ENCODE data around the gene FAM114A2. TPM values are rescaled to one million over a fixed set of nuclear protein-coding genes. Genes with fewer than 3 reads are reported as not detected.

The FAM114A2 gene
- total and polyA plus RNA-seq, 4 donors, result 5.4 to 18.3 (median 11.6) TPM

- Histone ChIP-seq H3K4me1 (ENCODE audit: control insufficient read depth in 4 of 4, insufficient read depth in 4 of 4, low read length in 3 of 4) (no peaks in the 10 kb centered on the region), H3K9ac (ENCODE audit: low read depth in 1 of 2, low read length in 2 of 2) (no peak overlapping the region), H3K27ac (ENCODE audit: low read depth in 1 of 2, low read length in 2 of 2) (no peak overlapping the region), H3K4me3 (ENCODE audit: low read depth in 1 of 3, low read length in 3 of 3) (no peak overlapping the region), H3K9me3 (ENCODE audit: control insufficient read depth in 4 of 4, low read length in 3 of 4) (no peaks in the 10 kb centered on the region), H3K27me3 (ENCODE audit: control insufficient read depth in 4 of 4, insufficient read depth in 4 of 4, low read length in 3 of 4) (no peaks in the 10 kb centered on the region), H3K36me3 (ENCODE audit: control insufficient read depth in 4 of 4, insufficient read depth in 3 of 4, low read depth in 1 of 4, low read length in 3 of 4) (no peaks in the 10 kb centered on the region)
- 76% methylated on average over 3 of the region's 3 CpGs for WGBS
- DNase-seq (ENCODE audit: low spot score), result no peak
- TF ChIP-seq NR2F2 (IDR thresholded peaks at IDR 0.05) (no peak), GABPA (IDR thresholded peaks at IDR 0.05 in 1 of 2, conservative IDR thresholded peaks at IDR 0.05 in 1 of 2) (no peak), ATF3 (IDR thresholded peaks at IDR 0.05) (no peak), TAF1 (conservative IDR thresholded peaks at IDR 0.05) (no peak), ZBTB33 (IDR thresholded peaks at IDR 0.05) (no peak), SP1 (IDR thresholded peaks at IDR 0.05) (no peak), EGR1 (IDR thresholded peaks at IDR 0.05; ENCODE audit: low read depth in 2 of 2) (no peak), CTCF (IDR thresholded peaks at IDR 0.05; ENCODE audit: low read depth, low read length, missing input control) (no peak), FOXA2 (IDR thresholded peaks at IDR 0.05) (no peak), MAX (IDR thresholded peaks at IDR 0.05) (no peak), REST (IDR thresholded peaks at IDR 0.05) (no peak)
These were observed 68.2 kb downstream of the FAM114A2 start for GRCh38 chr5:153970496-153970895.

- H3K4me1 ChIP-seq (ENCODE audit: control insufficient read depth in 4 of 4, insufficient read depth in 4 of 4, low read length in 3 of 4), result peaks cover 0 to 4% (median under 1%) of the 10 kb centered on the region in 4 donors
- no peak overlapping the region for H3K27ac ChIP-seq (ENCODE audit: low read depth in 1 of 2, low read length in 2 of 2)
- no peaks in the 10 kb centered on the region for H3K9me3 ChIP-seq (ENCODE audit: control insufficient read depth in 4 of 4, low read length in 3 of 4)
- H3K27me3 ChIP-seq (ENCODE audit: control insufficient read depth in 4 of 4, insufficient read depth in 4 of 4, low read length in 3 of 4), result no peaks in the 10 kb centered on the region
- no peak overlapping the region for H3K4me3 ChIP-seq (ENCODE audit: low read depth in 1 of 3, low read length in 3 of 3)
- TF ChIP-seq EGR1 (IDR thresholded peaks at IDR 0.05; ENCODE audit: low read depth in 2 of 2) (no peak), FOXA1 (IDR thresholded peaks at IDR 0.05) (no peak), FOXA2 (IDR thresholded peaks at IDR 0.05) (no peak), HNF4G (IDR thresholded peaks at IDR 0.05) (no peak), RAD21 (IDR thresholded peaks at IDR 0.05) (no peak), TAF1 (conservative IDR thresholded peaks at IDR 0.05) (no peak), ZBTB33 (IDR thresholded peaks at IDR 0.05) (no peak), RXRA (IDR thresholded peaks at IDR 0.05) (no peak), REST (IDR thresholded peaks at IDR 0.05) (no peak), YY1 (IDR thresholded peaks at IDR 0.05) (no peak), MAX (IDR thresholded peaks at IDR 0.05) (no peak)
- 73% methylated on average over 3 of the region's 3 CpGs for WGBS
- no peak for DNase-seq (ENCODE audit: low spot score)
- no peaks in the 10 kb centered on the region for H3K36me3 ChIP-seq (ENCODE audit: control insufficient read depth in 4 of 4, insufficient read depth in 3 of 4, low read depth in 1 of 4, low read length in 3 of 4)
- no peak overlapping the region for H3K9ac ChIP-seq (ENCODE audit: low read depth in 1 of 2, low read length in 2 of 2)
These were observed 69.2 kb downstream of the FAM114A2 start for GRCh38 chr5:153969563-153969895.

Measured in liver (tissue), 9 donors.